NCI-H1694 treated with DMSO at 0.1 percent for 48 hours (cell line): ENCODE data around the gene AOC1.

ENCODE experiments used
- DNase-seq: peaks from one replicate; lab custom pipeline; 2025; lab: John Stamatoyannopoulos, UW

The AOC1 gene

DNA sequence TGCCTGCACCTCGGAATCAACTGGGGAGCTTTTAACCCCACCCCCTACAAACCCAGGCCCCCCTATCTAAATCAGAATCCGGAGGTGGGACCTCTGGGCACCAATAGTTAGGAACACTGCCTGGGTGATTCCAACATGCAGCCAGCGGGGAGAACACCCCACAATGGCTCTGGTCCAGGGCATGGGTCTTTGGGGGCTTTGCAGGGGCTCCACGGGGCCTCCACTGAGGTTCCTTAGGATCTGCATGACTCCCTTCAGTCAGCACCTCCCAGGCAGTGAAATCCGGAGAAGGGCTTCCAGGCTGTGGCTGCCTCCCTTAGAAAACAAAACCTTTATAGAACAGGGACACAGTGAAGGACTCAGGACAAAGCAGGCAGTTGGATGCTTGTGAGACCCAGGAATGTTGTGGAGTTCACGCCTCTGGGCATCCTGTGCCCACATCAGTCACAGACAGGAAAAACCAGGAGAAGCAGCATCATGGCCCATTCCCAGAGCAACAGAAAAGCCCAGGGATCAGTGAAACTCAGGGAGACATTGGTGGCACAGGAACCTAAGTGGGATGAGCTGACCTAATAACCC is 16.5 kb upstream of the AOC1 start:
- no peak for DNase-seq

DNA sequence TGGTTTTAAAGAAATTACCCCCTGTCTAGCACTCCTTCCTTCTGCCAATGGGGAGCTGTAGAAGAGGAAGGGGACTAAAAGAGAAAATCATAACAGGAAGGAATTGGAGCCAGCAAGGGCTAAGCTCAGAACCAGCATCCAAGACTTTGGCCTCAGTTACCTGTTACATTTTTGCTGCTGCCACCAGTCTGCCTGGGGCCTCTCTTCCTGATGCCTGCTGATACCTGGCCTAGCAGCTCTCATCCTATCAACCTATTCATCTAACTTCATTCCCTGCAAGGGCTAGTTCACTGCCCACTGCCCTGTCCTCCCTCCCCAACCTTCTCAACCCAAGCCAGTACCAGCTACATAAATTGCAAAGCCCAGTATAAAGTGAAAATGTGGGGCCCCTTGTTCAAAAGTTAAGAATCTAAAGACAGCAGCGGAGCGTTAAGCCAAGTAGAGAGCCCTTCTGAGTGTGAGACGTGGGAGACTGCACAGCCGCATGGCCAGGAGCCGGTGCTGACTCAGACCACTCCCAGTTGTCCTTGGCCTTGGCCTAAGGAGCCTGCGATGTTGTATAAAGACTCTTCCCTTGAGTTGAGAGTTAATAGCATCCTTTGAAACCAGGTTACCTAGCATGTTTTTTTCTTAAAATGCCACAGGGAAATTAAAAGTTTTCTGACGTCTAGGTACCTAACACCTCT is 13.2 kb upstream of the AOC1 start:
- no peak for DNase-seq

DNA sequence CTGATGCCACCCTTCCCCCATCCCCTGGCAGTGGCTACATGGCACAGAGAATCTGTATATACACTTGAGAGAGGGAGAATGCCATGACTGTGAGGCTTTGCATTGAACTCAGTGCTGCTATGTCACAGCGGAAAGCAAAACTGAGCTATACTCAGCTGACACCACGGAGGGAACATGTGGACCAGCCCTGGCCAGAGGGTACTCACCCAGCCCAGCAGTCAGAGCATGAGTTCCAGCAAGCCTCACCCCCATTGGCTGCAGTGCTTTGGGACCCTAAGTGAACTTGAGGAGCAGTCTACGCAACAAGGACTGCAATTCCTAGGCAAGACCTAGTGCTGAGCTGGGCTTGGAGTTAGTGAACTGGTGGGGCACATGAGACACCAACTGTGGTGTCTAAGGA is 10.3 kb upstream of the AOC1 start:
- DNase-seq: no peak

DNA sequence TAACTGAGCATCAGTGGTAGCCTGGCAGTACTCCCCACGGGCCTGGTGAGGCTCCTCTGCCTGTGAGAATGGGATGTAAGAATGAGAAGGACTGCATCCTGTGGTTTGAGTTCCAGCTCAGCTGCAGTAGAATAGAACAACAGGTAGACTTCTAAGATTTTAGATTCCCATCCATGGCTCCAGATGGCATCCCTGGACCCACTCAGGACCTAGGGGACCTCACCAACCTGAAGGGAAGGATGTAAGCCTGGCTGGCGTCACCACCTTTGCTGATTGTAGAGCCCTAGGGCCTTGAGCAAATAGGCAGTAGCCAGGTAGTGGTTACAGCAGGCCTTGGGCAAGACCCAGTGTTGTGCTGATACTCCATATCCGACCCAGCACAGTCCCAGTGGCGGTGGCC is 9.6 kb upstream of the AOC1 start:
- DNase-seq: no peak

DNA sequence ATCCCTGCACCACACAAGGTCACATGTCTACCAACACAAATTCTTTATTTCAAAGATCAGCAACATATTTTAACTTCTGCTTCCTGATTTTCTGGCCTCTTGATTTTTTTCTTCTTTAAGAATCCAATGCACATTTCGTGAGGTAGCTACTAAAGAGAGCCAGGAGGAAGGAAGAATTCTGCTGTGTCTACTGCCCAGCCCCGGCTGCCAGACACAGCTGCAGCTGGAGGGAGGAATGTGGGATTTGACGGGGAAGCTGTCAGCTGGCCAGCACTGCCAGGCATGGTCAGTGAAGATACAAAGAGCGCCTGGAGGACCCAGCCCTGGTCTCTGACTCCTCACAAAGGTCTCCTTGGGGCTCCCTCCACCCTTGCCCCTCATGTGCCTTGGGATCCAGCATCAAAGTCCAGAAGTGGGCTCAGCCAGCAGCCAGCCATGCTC is 6.9 kb upstream of the AOC1 start:
- DNase-seq: no peak

DNA sequence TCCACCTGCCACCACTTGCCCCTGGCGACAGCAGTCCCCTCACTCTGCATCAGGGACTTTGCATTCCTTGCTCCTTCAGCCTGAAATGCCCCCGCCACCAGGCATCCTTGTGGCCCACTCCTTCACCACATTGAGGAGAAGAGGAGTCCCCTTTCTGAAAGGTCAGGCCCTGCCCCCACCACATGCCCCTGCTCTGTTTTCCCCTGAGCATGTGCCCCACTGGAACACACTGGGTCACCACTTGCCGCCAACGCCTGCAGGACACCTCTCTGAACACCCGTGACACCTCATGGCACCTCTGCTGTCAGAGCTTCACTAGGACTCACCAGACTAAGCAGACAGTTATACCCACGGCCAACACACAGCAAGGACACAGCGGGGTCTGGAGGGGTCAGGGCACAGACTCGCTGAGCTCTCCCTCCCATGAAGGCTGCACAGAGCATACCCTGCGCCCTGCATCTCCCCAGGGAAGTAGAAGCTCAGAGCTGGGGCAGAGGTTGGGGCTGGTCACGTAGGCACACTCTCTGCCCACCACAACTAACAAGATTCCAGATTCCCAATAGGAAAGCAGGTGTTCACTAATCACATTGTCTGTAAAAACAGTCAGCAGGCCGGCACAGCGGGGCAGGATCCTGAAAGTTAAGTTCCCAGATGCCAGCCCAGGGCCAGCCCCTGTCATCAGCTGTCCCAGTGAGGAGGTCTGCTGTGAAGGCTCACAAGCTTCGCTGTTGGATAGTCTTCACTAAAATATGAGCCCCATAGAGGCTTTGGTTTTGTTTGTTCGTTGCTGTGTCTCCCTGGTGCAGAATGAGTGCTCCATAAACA is 5.8 kb upstream of the AOC1 start:
- DNase-seq: no peak

DNA sequence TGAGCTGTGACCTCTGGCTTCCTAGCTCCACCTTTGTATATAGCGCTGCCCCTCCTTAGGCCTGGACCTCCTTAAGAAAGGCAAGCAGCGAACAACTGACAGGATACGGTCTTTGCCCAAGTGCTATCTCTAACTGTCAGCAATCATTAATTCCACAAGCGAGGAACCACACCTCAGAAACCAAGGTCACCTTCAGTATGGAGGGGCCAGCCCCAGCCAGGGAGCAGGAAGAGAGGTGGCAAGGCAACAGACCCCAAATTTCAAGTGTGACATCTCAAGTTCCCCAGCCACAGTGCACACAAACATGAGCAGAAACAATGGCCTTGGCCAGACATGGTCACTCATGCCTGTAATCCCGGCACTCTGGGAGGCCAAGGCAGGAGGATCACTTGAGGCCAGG is 4.8 kb upstream of the AOC1 start:
- DNase-seq: no peak

DNA sequence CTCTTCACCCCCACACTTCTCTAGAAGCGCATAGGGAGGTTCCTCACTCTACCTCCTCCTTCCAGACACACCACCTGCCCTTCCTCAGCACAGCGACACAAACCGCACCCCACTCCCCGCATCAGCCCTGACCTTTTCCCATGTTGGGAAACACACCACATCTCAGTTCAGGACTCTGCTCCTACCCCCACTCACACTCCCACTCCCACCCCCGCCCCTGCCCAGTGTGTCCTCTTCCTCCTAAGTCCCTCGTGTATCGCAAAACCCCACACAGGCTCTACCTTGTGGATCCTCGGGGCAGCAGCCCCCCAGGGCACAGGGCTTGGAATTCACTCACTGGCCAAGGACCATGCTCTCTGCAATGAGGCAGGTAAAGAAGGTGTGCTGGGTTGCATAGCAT is 4.2 kb upstream of the AOC1 start:
- DNase-seq: no peak

DNA sequence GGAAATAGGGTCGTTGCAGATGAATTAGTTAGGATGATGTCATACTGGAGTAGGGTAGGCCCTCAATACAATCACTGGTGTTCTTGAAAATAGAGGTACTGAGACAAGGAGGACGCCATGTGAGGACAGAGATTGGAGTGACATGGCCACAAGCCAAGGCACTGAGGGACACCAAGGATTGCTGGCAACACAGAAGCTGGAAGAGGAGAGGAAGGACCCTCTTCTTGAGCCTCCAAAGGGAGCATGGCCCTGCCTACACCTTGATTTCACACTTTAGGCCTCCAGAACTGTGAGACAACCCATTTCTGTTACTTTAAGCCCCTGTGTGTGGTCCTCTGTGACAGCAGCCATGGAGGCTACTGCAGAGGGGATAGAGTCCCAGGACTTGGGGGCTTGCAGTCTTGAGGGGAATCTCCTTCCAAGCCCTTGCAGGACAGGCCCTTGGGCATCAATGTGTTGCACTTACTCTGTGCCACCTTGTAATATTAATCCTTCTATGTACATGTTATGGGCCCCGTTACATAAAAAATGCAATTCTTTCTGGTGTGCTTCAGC is 3.7 kb upstream of the AOC1 start:
- DNase-seq: no peak

DNA sequence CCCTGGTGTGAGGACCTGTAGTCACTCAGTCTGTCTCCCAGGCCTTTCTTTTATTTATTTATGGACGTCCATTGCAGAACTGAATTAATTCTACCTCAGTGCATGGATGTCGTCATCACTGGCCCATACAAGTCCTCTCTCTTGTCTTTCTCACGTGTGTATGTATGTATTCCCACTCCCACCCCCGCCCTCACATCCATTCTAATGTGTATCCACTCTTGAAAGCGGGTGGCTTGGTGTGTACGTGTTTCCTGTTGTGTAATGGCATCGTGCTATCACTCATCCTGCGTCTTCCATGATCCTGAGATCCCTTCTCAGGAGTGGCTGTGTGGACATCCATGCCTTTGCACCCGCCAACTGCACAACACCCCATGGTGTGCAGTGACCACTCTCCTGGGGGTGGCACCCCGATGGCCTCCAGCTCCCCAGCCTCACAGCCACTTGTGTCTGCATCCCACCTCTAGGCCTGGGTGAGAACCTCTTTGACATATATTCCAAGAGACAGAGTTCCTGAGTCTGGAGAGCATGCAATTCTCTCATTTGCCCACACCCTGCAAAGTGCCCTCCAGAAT is 3.0 kb upstream of the AOC1 start:
- no peak for DNase-seq

DNA sequence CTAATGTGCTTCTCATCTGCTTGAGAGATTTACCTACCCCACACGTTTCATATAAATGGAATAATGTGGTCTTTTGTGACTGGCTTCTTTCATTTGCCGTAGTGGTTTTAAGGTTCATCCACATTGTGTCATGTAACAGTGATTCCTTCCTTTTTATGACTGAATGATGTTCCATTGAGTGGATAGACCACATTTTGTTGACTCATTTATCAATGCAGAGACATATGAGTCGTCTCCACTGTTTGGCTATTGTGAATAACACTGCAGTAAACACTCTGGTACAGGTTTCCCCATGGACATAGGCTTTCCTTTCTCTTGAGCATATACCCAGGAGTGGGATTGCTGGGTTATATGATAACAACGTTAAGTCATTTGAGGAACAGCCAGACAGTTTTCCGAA is 2.0 kb upstream of the AOC1 start:
- DNase-seq: no peak

DNA sequence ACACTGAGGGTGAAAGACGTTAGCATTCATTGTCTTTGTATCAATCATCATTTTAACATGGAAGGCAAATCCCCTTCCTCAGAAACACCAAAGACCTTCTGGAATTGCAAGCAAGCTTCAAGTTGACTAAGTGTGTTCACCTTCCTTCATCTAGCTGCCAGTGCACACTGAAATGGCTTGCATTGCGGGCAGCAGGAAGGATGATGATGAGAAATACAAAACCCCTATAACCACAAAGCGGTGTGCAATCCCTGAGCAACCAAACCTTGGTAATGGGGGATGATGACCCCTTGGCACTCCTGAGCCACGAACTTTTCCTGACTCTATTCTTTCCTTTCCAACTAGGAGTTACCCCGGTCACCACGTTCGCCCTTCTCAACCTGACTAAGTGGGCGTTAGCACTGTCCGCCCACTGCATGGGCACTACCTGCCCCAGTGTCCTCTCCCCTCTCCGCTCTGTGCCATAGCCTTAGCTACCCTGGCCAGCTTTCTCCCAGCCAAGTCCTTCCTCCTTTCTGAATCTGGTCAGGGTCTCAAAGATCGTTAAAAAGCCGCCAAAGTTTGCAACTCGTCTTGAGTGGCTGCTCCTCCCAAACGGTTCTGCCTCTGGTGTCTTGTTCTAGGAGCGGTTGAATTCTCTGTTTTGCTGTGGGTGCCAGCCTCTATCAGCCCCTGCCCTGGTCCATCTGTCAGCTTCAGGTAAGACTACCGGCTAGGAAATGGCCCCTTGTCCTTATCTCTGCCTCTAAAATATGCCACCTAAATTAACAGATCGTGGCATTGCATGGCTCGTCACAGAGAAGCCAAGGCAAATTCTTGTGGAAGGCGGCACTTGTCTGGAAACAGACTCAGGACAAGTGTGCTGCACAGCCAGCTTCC is 586 bp upstream of the AOC1 start:
- no peak for DNase-seq

DNA sequence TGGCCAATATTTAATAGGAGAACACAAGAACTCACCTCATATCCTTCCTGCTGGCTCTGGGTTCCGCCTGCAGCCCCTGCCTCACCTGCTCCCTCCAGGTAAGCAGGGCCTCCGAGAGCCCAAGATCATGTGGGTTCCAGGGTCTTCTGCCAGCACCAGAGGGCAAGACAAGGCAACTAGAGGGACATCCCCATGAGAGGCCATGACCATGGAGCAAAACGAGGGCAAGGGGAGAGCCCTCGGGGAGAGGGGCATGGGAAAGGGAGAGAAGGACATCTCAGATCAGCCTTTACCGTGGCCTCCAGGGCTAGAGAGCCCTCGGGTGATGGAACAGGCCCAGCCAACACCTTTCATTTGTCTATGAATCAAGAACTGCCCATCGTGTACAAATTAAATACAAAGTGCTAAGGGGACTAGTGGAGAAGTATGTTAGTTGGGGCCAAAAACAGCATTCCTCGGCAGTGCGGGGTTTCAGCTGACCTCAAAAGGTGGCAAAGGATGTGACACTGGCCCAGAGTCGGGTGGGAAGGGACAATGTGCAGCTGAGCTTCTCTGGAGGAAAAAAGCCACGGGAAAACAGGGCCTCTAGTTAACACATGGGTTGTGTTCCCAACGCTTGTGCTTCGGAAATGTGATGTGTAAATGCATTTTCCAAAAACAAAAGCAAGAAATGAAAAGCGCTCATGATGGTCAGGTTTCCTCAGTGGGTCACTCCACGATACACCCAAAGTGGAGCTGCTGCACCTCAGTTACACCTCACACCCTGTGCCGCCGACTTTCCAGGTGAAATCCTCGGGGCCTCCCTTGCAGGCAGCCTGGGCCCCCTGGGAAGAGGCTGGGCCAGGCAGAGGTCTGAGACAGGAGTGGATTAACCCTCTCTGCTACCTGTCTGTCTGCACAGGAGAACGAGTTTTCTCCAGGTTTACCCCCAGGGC is 2.0 kb downstream of the AOC1 start:
- no peak for DNase-seq

DNA sequence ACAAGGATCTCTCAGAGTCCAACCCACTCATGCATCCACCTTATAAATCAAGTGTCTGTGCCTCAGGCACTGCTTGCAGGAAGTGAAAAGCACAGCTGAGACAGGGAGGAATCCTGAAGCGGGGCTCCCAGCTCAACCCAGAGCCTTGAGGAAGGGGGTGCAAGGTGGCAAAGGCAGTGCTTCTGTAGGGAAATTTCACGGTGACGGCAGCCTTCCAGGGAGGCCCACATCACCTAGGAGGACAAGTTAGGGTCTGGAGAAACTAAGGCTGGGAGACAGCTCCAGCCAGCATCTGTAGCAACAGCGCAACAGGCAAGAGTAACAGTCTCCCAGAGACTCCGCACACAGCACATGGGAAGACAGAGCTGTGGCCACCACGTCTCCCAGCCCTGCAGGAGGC is 2.7 kb downstream of the AOC1 start:
- no peak for DNase-seq

DNA sequence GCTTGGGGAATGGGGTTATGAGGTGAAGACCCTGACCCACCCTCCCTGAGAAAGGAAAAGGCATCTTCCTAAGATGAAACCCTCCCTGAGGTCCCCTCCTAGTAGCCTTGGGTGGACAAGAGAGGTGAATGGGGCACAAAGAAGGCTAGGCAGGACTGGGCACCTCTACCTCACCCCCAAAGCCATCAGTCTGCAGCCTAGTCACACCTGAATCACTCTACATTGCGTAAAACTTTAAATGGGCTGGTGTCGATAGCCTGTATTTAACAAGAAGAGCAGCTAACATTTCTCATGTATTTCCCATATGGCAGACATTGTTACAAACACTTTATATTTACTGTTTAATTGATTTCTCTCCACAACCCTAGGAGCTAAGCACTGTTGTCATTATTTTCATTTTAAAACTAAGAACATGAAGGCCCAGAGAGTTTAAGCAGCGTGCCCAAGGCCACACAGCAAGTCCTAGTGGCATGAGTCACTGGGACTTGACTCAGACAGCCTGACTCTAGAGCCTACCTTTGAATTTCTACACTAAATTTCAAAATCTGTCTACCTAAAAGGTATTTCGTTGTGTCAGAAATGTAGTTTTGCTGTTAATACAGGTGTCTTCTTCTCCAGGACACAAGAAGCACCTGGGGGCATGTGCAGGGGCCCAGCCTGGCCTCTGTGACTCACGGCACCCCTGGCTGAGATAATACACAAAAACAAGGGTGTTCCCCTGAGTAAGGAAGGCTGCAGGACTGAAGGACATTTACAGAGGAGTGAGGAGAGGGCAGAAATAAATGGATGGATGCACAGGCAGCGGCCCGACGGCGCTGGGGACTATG is 3.4 kb downstream of the AOC1 start:
- no peak for DNase-seq

DNA sequence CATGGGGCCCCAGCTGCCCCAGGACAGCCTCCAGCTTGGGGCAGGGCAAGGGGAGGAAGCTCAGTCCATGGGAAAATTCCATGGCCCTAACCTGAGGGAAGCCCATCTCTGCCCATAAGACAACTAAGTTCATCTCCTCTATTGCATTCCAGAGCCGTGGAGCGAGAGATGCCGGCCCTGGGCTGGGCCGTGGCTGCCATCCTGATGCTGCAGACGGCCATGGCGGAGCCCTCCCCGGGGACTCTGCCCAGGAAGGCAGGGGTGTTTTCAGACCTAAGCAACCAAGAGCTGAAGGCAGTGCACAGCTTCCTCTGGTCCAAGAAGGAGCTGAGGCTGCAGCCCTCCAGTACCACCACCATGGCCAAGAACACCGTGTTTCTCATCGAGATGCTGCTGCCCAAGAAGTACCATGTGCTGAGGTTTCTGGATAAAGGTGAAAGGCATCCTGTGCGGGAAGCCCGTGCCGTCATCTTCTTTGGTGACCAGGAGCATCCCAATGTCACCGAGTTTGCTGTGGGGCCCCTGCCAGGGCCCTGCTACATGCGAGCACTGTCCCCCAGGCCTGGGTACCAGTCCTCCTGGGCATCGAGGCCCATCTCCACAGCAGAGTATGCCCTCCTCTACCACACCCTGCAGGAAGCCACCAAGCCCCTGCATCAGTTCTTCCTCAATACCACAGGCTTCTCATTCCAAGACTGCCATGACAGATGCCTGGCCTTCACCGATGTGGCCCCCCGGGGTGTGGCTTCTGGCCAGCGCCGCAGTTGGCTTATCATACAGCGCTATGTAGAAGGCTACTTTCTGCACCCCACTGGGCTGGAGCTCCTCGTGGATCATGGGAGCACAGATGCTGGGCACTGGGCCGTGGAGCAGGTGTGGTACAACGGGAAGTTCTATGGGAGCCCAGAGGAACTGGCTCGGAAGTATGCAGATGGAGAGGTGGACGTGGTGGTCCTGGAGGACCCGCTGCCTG is 4.3 kb downstream of the AOC1 start:
- DNase-seq: no peak

DNA sequence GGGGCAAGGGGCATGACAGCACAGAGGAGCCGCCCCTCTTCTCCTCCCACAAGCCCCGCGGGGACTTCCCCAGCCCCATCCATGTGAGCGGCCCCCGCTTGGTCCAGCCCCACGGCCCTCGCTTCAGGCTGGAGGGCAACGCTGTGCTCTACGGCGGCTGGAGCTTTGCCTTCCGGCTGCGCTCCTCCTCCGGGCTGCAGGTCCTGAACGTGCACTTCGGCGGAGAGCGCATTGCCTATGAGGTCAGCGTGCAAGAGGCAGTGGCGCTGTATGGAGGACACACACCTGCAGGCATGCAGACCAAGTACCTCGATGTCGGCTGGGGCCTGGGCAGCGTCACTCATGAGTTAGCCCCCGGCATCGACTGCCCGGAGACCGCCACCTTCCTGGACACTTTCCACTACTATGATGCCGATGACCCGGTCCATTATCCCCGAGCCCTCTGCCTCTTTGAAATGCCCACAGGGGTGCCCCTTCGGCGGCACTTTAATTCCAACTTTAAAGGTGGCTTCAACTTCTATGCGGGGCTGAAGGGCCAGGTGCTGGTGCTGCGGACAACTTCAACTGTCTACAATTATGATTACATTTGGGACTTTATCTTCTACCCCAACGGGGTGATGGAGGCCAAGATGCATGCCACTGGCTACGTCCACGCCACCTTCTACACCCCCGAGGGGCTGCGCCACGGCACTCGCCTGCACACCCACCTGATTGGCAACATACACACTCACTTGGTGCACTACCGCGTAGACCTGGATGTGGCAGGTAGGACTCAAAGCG is 5.1 kb downstream of the AOC1 start:
- DNase-seq: no peak
